Spleen (tissue), 11 donors: ENCODE data around the gene ABO. TPM values are rescaled to one million over a fixed set of nuclear protein-coding genes. Genes with fewer than 3 reads are reported as not detected.

ENCODE experiments used
- DNase-seq: peaks from one replicate; pipeline ENCODE4 v3.0.0-alpha.2; 2020
- H3K27ac ChIP-seq, 8 donors: fragments of 200-600 bp; sonication (generic) in 7 of 8; 1 replicate in 4 of 8; 2 replicates in 4 of 8; pipeline versions ENCODE4 v1.5.0 to v1.8.0; 2016 to 2021; ENCODE audit warnings: inconsistent platforms in 4 of 8, mild to moderate bottlenecking in 4 of 8, moderate library complexity in 1 of 8
- H3K27me3 ChIP-seq, 7 donors: fragments of 200-600 bp; sonication (generic) in 6 of 7; replicated peaks in 1 of 7; 1 replicate in 4 of 7; 2 replicates in 3 of 7; pipeline versions ENCODE4 v1.5.0 to v1.8.0; 2016 to 2021; ENCODE audit warnings: inconsistent platforms in 3 of 7, mild to moderate bottlenecking in 1 of 7
- H3K36me3 ChIP-seq, 6 donors: fragments of 200-600 bp; sonication (generic) in 5 of 6; 1 replicate in 4 of 6; 2 replicates in 2 of 6; pipeline versions ENCODE4 v1.5.0 to v1.8.0; 2016 to 2021; ENCODE audit warnings: inconsistent platforms in 2 of 6
- H3K4me1 ChIP-seq, 6 donors: fragments of 200-600 bp; sonication (generic) in 5 of 6; 1 replicate in 3 of 6; 2 replicates in 3 of 6; pipeline versions ENCODE4 v1.5.0 to v1.8.0; 2016 to 2021; ENCODE audit warnings: inconsistent platforms in 3 of 6
- H3K4me3 ChIP-seq, 8 donors: fragments of 200-600 bp; sonication (generic) in 7 of 8; 1 replicate in 4 of 8; 2 replicates in 4 of 8; pipeline versions ENCODE4 v1.5.0 to v1.8.0; 2016 to 2021; ENCODE audit warnings: inconsistent platforms in 4 of 8, mild to moderate bottlenecking in 4 of 8, moderate library complexity in 2 of 8
- H3K9me3 ChIP-seq, 8 donors: fragments of 200-600 bp; sonication (generic) in 7 of 8; 1 replicate in 4 of 8; 2 replicates in 4 of 8; pipeline versions ENCODE4 v1.5.0 to v1.8.0; 2016 to 2021; ENCODE audit warnings: inconsistent platforms in 4 of 8
- POLR2A ChIP-seq, 3 donors: fragments of 450-650 bp; IDR thresholded peaks; one replicate each; pipeline ENCODE4 v1.5.1; 2017; ENCODE audit warnings: antibody characterized with exemption in 3 of 3, mild to moderate bottlenecking in 1 of 3
- POLR2AphosphoS5 ChIP-seq, 3 donors: sonication (generic); formaldehyde crosslinking; IDR thresholded peaks; one replicate each; pipeline ENCODE4 v1.5.1; 2017; ENCODE audit warnings: antibody characterized with exemption in 3 of 3
- whole genome bisulfite sequencing, 5 donors: extraction: QIAGEN DNeasy Blood & Tissue Kit in 3 of 5; methylation state at CpG; one replicate each; pipeline versions ENCODE4 v1.1.5 to v1.1.7; 2013 to 2018; 5-methylcytosine and 5-hydroxymethylcytosine counted together
- intact Hi-C: fragments of 100-400 bp; cut with DNase I; formaldehyde crosslinking; loops from one replicate; pipeline ENCODE4 v1.15.0; 2023; ENCODE audit warnings: low total_unique reads
- polyA plus RNA-seq, 3 donors: library from polyadenylated mRNA; stranded (reverse); fragments of 200-250 nt; gene quantifications; one replicate each; pipeline ENCODE4 v1.2.1, GENCODE V29; 2013
- total RNA-seq, 7 donors: library from RNA; depleted of rRNA in 3 of 7; stranded (reverse); fragments of >200 nt in 3 of 7; fragmentation: NEBNext Ultra II Directional in 4 of 7; extraction: Animal tissue kit (Norgen Biotek cat#: 25700) in 4 of 7; gene quantifications; one replicate each; pipeline versions ENCODE4 v1.1.0 to v1.2.1, GENCODE V29; 2016 to 2021
- TF ChIP-seq, protein P1 (sequence below), 11 experiments: fragments of 200-600 bp in 7 of 11; fragments of 450-650 bp in 4 of 11; sonication (generic) in 4 of 11; IDR thresholded peaks in 8 of 11; conservative IDR thresholded peaks in 3 of 11; 1 replicate in 7 of 11; 2 replicates in 4 of 11; pipeline versions ENCODE4 v1.4.0 to v1.8.0; 2016 to 2021; ENCODE audit warnings: antibody characterized with exemption in 11 of 11, inconsistent platforms in 4 of 11, mild to moderate bottlenecking in 1 of 11
- donor health status: healthy with polysubstance abuse.
- donor health status: DM: no; HTN: no; CAD: no; lungs with moderate emphysema.
- donor health status: DM: no; HTN: no; CAD: no.
- donor health status: Bipolar disorder and iron deficiency.
- donor health status: healthy.
- donor health status: DM: no; HTN: no; CAD: no.
- donor health status: DM: yes; HTN: yes; CAD: no.

ABO gene
- total and polyA plus RNA-seq, 10 donors: 0.26 to 5.8 (median 2.3) TPM

- H3K27ac ChIP-seq: no peak overlapping the region
- no peak for DNase-seq
- H3K4me1 ChIP-seq: peaks cover 0 to 4% (median 0%) of the 10 kb centered on the region in 6 donors
- no peak overlapping the region for H3K4me3 ChIP-seq
- no peaks in the 10 kb centered on the region for H3K9me3 ChIP-seq
- WGBS, 5 donors: 63 to 95% (median 88%) methylated on average over 2 to 6 of the region's 6 CpGs
- TF ChIP-seq POLR2A (IDR thresholded peaks at IDR 0.05) (no peak), POLR2AphosphoS5 (IDR thresholded peaks at IDR 0.05) (no peak)
- TF ChIP-seq, protein P1, sequence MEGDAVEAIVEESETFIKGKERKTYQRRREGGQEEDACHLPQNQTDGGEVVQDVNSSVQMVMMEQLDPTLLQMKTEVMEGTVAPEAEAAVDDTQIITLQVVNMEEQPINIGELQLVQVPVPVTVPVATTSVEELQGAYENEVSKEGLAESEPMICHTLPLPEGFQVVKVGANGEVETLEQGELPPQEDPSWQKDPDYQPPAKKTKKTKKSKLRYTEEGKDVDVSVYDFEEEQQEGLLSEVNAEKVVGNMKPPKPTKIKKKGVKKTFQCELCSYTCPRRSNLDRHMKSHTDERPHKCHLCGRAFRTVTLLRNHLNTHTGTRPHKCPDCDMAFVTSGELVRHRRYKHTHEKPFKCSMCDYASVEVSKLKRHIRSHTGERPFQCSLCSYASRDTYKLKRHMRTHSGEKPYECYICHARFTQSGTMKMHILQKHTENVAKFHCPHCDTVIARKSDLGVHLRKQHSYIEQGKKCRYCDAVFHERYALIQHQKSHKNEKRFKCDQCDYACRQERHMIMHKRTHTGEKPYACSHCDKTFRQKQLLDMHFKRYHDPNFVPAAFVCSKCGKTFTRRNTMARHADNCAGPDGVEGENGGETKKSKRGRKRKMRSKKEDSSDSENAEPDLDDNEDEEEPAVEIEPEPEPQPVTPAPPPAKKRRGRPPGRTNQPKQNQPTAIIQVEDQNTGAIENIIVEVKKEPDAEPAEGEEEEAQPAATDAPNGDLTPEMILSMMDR (IDR thresholded peaks at IDR 0.05 in 8 of 11, conservative IDR thresholded peaks at IDR 0.05 in 3 of 11): no peak
- intact Hi-C loops: no loop called here
- H3K36me3 ChIP-seq: no peaks in the 10 kb centered on the region
- peaks cover 0 to 21% (median 0%) of the 10 kb centered on the region in 7 donors for H3K27me3 ChIP-seq
Observed at GRCh38 chr9:133246991-133247390, 28.0 kb downstream of the ABO start.

- H3K4me1 ChIP-seq: no peaks in the 10 kb centered on the region
- H3K27ac ChIP-seq: no peak overlapping the region
- DNase-seq: no peak
- intact Hi-C loops: no loop called here
- no peaks in the 10 kb centered on the region for H3K36me3 ChIP-seq
- no peak for TF ChIP-seq POLR2A (IDR thresholded peaks at IDR 0.05)
- no peak for TF ChIP-seq POLR2AphosphoS5 (IDR thresholded peaks at IDR 0.05)
- TF ChIP-seq, protein P1 (IDR thresholded peaks at IDR 0.05 in 8 of 11, conservative IDR thresholded peaks at IDR 0.05 in 3 of 11): no peak
- peaks cover 0 to 17% (median 0%) of the 10 kb centered on the region in 7 donors for H3K27me3 ChIP-seq
- H3K4me3 ChIP-seq: no peak overlapping the region
- WGBS, 5 donors: 85 to 94% (median 92%) methylated on average over 7 to 16 of the region's 16 CpGs
- H3K9me3 ChIP-seq: no peaks in the 10 kb centered on the region
Observed at GRCh38 chr9:133246562-133246961, 28.4 kb downstream of the ABO start.

GRCh38 chr9:133242991-133243390 is 32.0 kb downstream of the ABO start:
- H3K4me1 ChIP-seq: peaks cover 0 to 17% (median 15%) of the 10 kb centered on the region in 6 donors
- WGBS, 5 donors: 23 to 43% (median 39%) methylated on average over 8 of the region's 8 CpGs
- intact Hi-C loops: no loop called here

DNA sequence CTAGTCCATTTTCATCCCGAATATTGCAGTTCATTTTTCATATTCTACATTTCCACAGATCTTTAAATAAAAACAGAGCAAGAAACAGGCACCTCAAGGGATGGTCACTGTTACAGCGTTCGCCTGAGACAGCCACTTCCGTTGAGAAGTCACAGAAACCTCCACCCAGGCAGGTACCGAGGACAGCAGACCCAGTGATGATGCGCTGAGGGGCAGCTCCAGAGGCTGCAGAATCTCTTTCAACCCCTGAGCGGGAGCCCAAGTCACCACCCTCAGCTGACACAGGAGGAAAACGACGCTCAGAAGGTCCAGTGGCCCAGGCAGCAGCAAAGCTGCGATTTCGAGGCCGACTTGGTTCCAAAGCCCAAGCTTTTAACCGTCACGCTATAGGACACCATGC is 32.8 kb downstream of the ABO start:
- TF ChIP-seq POLR2A (IDR thresholded peaks at IDR 0.05) (no peak), POLR2AphosphoS5 (IDR thresholded peaks at IDR 0.05) (no peak)
- TF ChIP-seq, protein P1 (IDR thresholded peaks at IDR 0.05 in 8 of 11, conservative IDR thresholded peaks at IDR 0.05 in 3 of 11): no peak
- 77 to 90% (median 88%) methylated on average over 14 of the region's 14 CpGs for WGBS, 5 donors

More at GRCh38 chr9:133242991-133243390, 32.0 kb downstream of the ABO start:
- no peaks in the 10 kb centered on the region for H3K9me3 ChIP-seq
- H3K4me3 ChIP-seq: no peak overlapping the region
- no peaks in the 10 kb centered on the region for H3K36me3 ChIP-seq
- no peak overlapping the region for H3K27ac ChIP-seq
- DNase-seq: no peak
- TF ChIP-seq POLR2AphosphoS5 (IDR thresholded peaks at IDR 0.05): no peak
- no peak for TF ChIP-seq POLR2A (IDR thresholded peaks at IDR 0.05)
- TF ChIP-seq, protein P1 (IDR thresholded peaks at IDR 0.05 in 8 of 11, conservative IDR thresholded peaks at IDR 0.05 in 3 of 11): no peak
- peaks cover 0 to 34% (median 0%) of the 10 kb centered on the region in 7 donors for H3K27me3 ChIP-seq

More for the DNA sequence above, 32.8 kb downstream of the ABO start:
- Histone ChIP-seq H3K4me1 (peaks cover 0 to 24% (median 19%) of the 10 kb centered on the region in 6 donors), H3K27ac (no peak overlapping the region), H3K27me3 (peaks cover 0 to 36% (median 0%) of the 10 kb centered on the region in 7 donors), H3K9me3 (no peaks in the 10 kb centered on the region), H3K36me3 (no peaks in the 10 kb centered on the region), H3K4me3 (no peak overlapping the region)
- no peak for DNase-seq
- intact Hi-C loops: no loop called here
